Mesendoderm (in vitro differentiated cells): Measurements from ENCODE around the gene KCNB1.

Experiments used
- DNase-seq: peaks from one replicate; pipeline ENCODE4 v3.0.0; 2013
- H2AK5ac ChIP-seq: 2 replicates; pipeline ENCODE4 v1.6.1; 2013; ENCODE audit warnings: low read length, inconsistent platforms
- H2BK120ac ChIP-seq: 2 replicates; pipeline ENCODE4 v1.6.1; 2013; ENCODE audit warnings: low read depth, mild to moderate bottlenecking, low read length, moderate library complexity, mixed read lengths
- H2BK15ac ChIP-seq: replicated peaks from 2 replicates; pipeline ENCODE4 v1.6.1; 2013; ENCODE audit warnings: low read depth, mild to moderate bottlenecking, moderate library complexity
- H2BK5ac ChIP-seq: 2 replicates; pipeline ENCODE4 v1.6.1; 2013; ENCODE audit warnings: low read length, inconsistent platforms
- H3K18ac ChIP-seq: 2 replicates; pipeline ENCODE4 v1.6.1; 2013; ENCODE audit warnings: mild to moderate bottlenecking, low read length, mixed read lengths
- H3K23ac ChIP-seq: one replicate; pipeline ENCODE4 v1.6.1; 2013; ENCODE audit warnings: low read length
- H3K27ac ChIP-seq: 2 replicates; pipeline ENCODE4 v1.5.1; 2013; ENCODE audit warnings: low read depth, mild to moderate bottlenecking, inconsistent platforms, low read length, moderate library complexity
- H3K27me3 ChIP-seq: 2 replicates; pipeline ENCODE4 v1.6.1; 2013; ENCODE audit warnings: low read length, control low read depth, mild to moderate bottlenecking, inconsistent platforms; ENCODE audit not compliant: insufficient read depth, poor library complexity
- H3K36me3 ChIP-seq: 2 replicates; pipeline ENCODE4 v1.6.1; 2013; ENCODE audit warnings: low read length, inconsistent platforms; ENCODE audit not compliant: control insufficient read depth, insufficient read depth
- H3K4ac ChIP-seq: one replicate; pipeline ENCODE4 v1.6.1; 2013; ENCODE audit warnings: low read depth, mild to moderate bottlenecking, low read length, moderate library complexity
- H3K4me1 ChIP-seq: 2 replicates; pipeline ENCODE4 v1.6.1; 2013; ENCODE audit warnings: low read depth, low read length, inconsistent platforms; ENCODE audit not compliant: control insufficient read depth
- H3K4me2 ChIP-seq: 2 replicates; pipeline ENCODE4 v1.6.1; 2013; ENCODE audit warnings: low read length
- H3K4me3 ChIP-seq: 2 replicates; pipeline ENCODE4 v1.5.1; 2013; ENCODE audit warnings: mild to moderate bottlenecking, low read length
- H3K56ac ChIP-seq: one replicate; pipeline ENCODE4 v1.6.1; 2013; ENCODE audit warnings: low read length
- H3K79me1 ChIP-seq: 2 replicates; pipeline ENCODE4 v1.6.1; 2013; ENCODE audit warnings: low read length, inconsistent platforms
- H3K79me2 ChIP-seq: 2 replicates; pipeline ENCODE4 v1.6.1; 2013; ENCODE audit warnings: mild to moderate bottlenecking, low read length; ENCODE audit not compliant: control insufficient read depth, insufficient read depth
- H3K9ac ChIP-seq: 2 replicates; pipeline ENCODE4 v1.6.1; 2013; ENCODE audit warnings: low read length, inconsistent platforms
- H4K5ac ChIP-seq: one replicate; pipeline ENCODE4 v1.6.1; 2013; ENCODE audit warnings: low read length
- H4K8ac ChIP-seq: one replicate; pipeline ENCODE4 v1.6.1; 2013; ENCODE audit warnings: low read depth, mild to moderate bottlenecking, control low read depth, low read length, moderate library complexity
- WGBS: extraction: QIAGEN DNeasy Blood & Tissue Kit; methylation state at CpG from one replicate; pipeline ENCODE4 v1.1.7; 2013; ENCODE audit warnings: low lambda C conversion rate, missing lambda C conversion rate; ENCODE audit not compliant: insufficient coverage; ENCODE audit errors: extremely low coverage; 5-methylcytosine and 5-hydroxymethylcytosine counted together

KCNB1 gene

GRCh38 chr20:49417843-49418555 is 64.5 kb downstream of the KCNB1 start:
- no CpG with 5 or more reads among the region's 9 CpGs for WGBS
- no peak overlapping the region for H2BK120ac ChIP-seq
- H2AK5ac ChIP-seq: no peak overlapping the region
- no peak overlapping the region for H3K27ac ChIP-seq
- no peak overlapping the region for H3K56ac ChIP-seq
- DNase-seq: no peak
- H3K36me3 ChIP-seq: no peaks in the 10 kb centered on the region
- no peak overlapping the region for H3K4me2 ChIP-seq
- H3K4ac ChIP-seq: no peak overlapping the region
- no peak overlapping the region for H3K9ac ChIP-seq
- no peaks in the 10 kb centered on the region for H3K79me2 ChIP-seq
- no peaks in the 10 kb centered on the region for H3K4me1 ChIP-seq
- no peak overlapping the region for H2BK15ac ChIP-seq
- no peak overlapping the region for H3K4me3 ChIP-seq
- no peak overlapping the region for H2BK5ac ChIP-seq
- no peak overlapping the region for H3K23ac ChIP-seq
- H4K5ac ChIP-seq: no peak overlapping the region
- H3K27me3 ChIP-seq: no peaks in the 10 kb centered on the region
- H3K79me1 ChIP-seq: no peaks in the 10 kb centered on the region
- H3K18ac ChIP-seq: no peak overlapping the region
- H4K8ac ChIP-seq: no peak overlapping the region

- no peak overlapping the region for H3K4me2 ChIP-seq
- H3K18ac ChIP-seq: no peak overlapping the region
- no peak overlapping the region for H3K4ac ChIP-seq
- no peak for DNase-seq
- no peaks in the 10 kb centered on the region for H3K79me1 ChIP-seq
- no peaks in the 10 kb centered on the region for H3K36me3 ChIP-seq
- no peak overlapping the region for H3K4me3 ChIP-seq
- no peak overlapping the region for H2BK15ac ChIP-seq
- H2BK5ac ChIP-seq: no peak overlapping the region
- H3K79me2 ChIP-seq: no peaks in the 10 kb centered on the region
- no peak overlapping the region for H3K27ac ChIP-seq
- no peak overlapping the region for H2AK5ac ChIP-seq
- no peaks in the 10 kb centered on the region for H3K4me1 ChIP-seq
- no peaks in the 10 kb centered on the region for H3K27me3 ChIP-seq
- no peak overlapping the region for H4K8ac ChIP-seq
- WGBS: no CpG with 5 or more reads among the region's 8 CpGs
- H3K56ac ChIP-seq: no peak overlapping the region
- no peak overlapping the region for H3K23ac ChIP-seq
- no peak overlapping the region for H3K9ac ChIP-seq
- no peak overlapping the region for H4K5ac ChIP-seq
- H2BK120ac ChIP-seq: no peak overlapping the region
These were observed 66.8 kb downstream of the KCNB1 start for GRCh38 chr20:49415668-49416044.

- no peak for DNase-seq
- Histone ChIP-seq H3K27me3 (no peaks in the 10 kb centered on the region), H4K8ac (no peak overlapping the region), H3K4me3 (no peak overlapping the region), H3K18ac (no peak overlapping the region), H3K9ac (no peak overlapping the region), H3K27ac (no peak overlapping the region), H3K23ac (no peak overlapping the region), H4K5ac (no peak overlapping the region), H2BK5ac (no peak overlapping the region), H3K56ac (no peak overlapping the region), H3K79me1 (no peaks in the 10 kb centered on the region), H3K79me2 (no peaks in the 10 kb centered on the region), H3K4me1 (no peaks in the 10 kb centered on the region), H3K36me3 (no peaks in the 10 kb centered on the region), H2BK120ac (no peak overlapping the region), H3K4ac (no peak overlapping the region), H3K4me2 (no peak overlapping the region), H2AK5ac (no peak overlapping the region), H2BK15ac (no peak overlapping the region)
- WGBS: no CpG with 5 or more reads among the region's 8 CpGs
These were observed 67.3 kb downstream of the KCNB1 start for GRCh38 chr20:49415005-49415667.

GRCh38 chr20:49413677-49414076 is 68.8 kb downstream of the KCNB1 start:
- H3K18ac ChIP-seq: no peak overlapping the region
- no peak overlapping the region for H4K5ac ChIP-seq
- H3K27me3 ChIP-seq: no peaks in the 10 kb centered on the region
- no peak overlapping the region for H3K4me3 ChIP-seq
- H2BK15ac ChIP-seq: no peak overlapping the region
- DNase-seq: no peak
- no peak overlapping the region for H4K8ac ChIP-seq
- H3K4me1 ChIP-seq: no peaks in the 10 kb centered on the region
- H3K36me3 ChIP-seq: no peaks in the 10 kb centered on the region
- H2AK5ac ChIP-seq: no peak overlapping the region
- no peak overlapping the region for H2BK120ac ChIP-seq
- H3K4ac ChIP-seq: no peak overlapping the region
- H3K79me1 ChIP-seq: no peaks in the 10 kb centered on the region
- no peak overlapping the region for H3K4me2 ChIP-seq
- no peak overlapping the region for H3K56ac ChIP-seq
- no peak overlapping the region for H3K9ac ChIP-seq
- no peak overlapping the region for H2BK5ac ChIP-seq
- WGBS: no CpG with 5 or more reads among the region's 4 CpGs
- H3K79me2 ChIP-seq: no peaks in the 10 kb centered on the region
- no peak overlapping the region for H3K27ac ChIP-seq
- no peak overlapping the region for H3K23ac ChIP-seq

GRCh38 chr20:49412953-49413352 is 69.5 kb downstream of the KCNB1 start:
- no CpG with 5 or more reads among the region's 6 CpGs for WGBS
- no peak overlapping the region for H3K18ac ChIP-seq

More at GRCh38 chr20:49412953-49413352, 69.5 kb downstream of the KCNB1 start:
- Histone ChIP-seq H3K4ac (no peak overlapping the region), H3K27me3 (no peaks in the 10 kb centered on the region), H3K79me2 (no peaks in the 10 kb centered on the region), H4K8ac (no peak overlapping the region), H4K5ac (no peak overlapping the region), H3K9ac (no peak overlapping the region), H3K36me3 (no peaks in the 10 kb centered on the region), H3K4me3 (no peak overlapping the region), H3K4me1 (no peaks in the 10 kb centered on the region), H3K56ac (no peak overlapping the region), H2BK120ac (no peak overlapping the region), H2BK15ac (no peak overlapping the region), H2AK5ac (no peak overlapping the region), H3K4me2 (no peak overlapping the region), H2BK5ac (no peak overlapping the region), H3K79me1 (no peaks in the 10 kb centered on the region), H3K23ac (no peak overlapping the region), H3K27ac (no peak overlapping the region)
- no peak for DNase-seq
